DND-41 (cell line): ENCODE data around the gene PDE7B.

Experiments used
- ATAC-seq: fragments of 200-7000 bp; cut with Tn5 transposase; 3 replicates; pipeline ENCODE4 v1.9.1; 2021; ENCODE audit warnings: low read depth; ENCODE audit not compliant: insufficient read depth
- DNase-seq: peaks from one replicate; pipeline ENCODE4 v3.0.0-alpha.2; 2020
- H2AFZ ChIP-seq: 2 replicates; pipeline ENCODE4 v1.6.0; 2012; ENCODE audit warnings: low read depth, low read length
- H3K27ac ChIP-seq: 2 replicates; pipeline ENCODE4 v1.5.1; 2012; ENCODE audit warnings: low read length, inconsistent platforms
- H3K27me3 ChIP-seq: fragments of 200-600 bp; sonication (generic); 2 replicates; pipeline ENCODE4 v1.6.0; 2012; ENCODE audit warnings: low read length, mild to moderate bottlenecking, inconsistent platforms; ENCODE audit not compliant: insufficient read depth, poor library complexity
- H3K36me3 ChIP-seq: 2 replicates; pipeline ENCODE4 v1.5.1; 2012; ENCODE audit warnings: low read length, inconsistent platforms; ENCODE audit not compliant: insufficient read depth
- H3K4me1 ChIP-seq: 2 replicates; pipeline ENCODE4 v1.5.1; 2012; ENCODE audit warnings: mild to moderate bottlenecking, low read length; ENCODE audit not compliant: insufficient read depth
- H3K4me2 ChIP-seq: 2 replicates; pipeline ENCODE4 v1.6.0; 2012; ENCODE audit warnings: mild to moderate bottlenecking, moderate library complexity, low read length, inconsistent platforms; ENCODE audit not compliant: insufficient read depth
- H3K4me3 ChIP-seq, 2 experiments: fragments of 200-600 bp in 1 of 2; shearing (Covaris generic) in 1 of 2; 2 replicates each; pipeline ENCODE4 v1.5.1; 2012 to 2016; ENCODE audit warnings: inconsistent platforms in 2 of 2, low read length in 2 of 2, mild to moderate bottlenecking in 2 of 2, low read depth in 1 of 2, moderate library complexity in 1 of 2
- H3K79me2 ChIP-seq: 2 replicates; pipeline ENCODE4 v1.6.0; 2012; ENCODE audit warnings: low read length, inconsistent platforms; ENCODE audit not compliant: insufficient read depth
- H3K9ac ChIP-seq: 2 replicates; pipeline ENCODE4 v1.6.0; 2012; ENCODE audit warnings: low read depth, mild to moderate bottlenecking, inconsistent platforms, low read length, moderate library complexity
- H3K9me3 ChIP-seq: 2 replicates; pipeline ENCODE4 v1.5.1; 2012; ENCODE audit warnings: low read length, moderate library complexity, mild to moderate bottlenecking, inconsistent platforms; ENCODE audit not compliant: insufficient read depth, severe bottlenecking
- H4K20me1 ChIP-seq: 2 replicates; pipeline ENCODE4 v1.6.0; 2012; ENCODE audit warnings: low read length; ENCODE audit not compliant: insufficient read depth
- EZH2 ChIP-seq: IDR thresholded peaks from 3 replicates; pipeline ENCODE4 v1.6.1; 2012; ENCODE audit warnings: borderline replicate concordance, low read depth, mild to moderate bottlenecking, moderate library complexity, low read length, inconsistent platforms; ENCODE audit not compliant: severe bottlenecking
- TF ChIP-seq, protein P1 (sequence below): IDR thresholded peaks from 2 replicates; pipeline ENCODE4 v1.5.1; 2012; ENCODE audit warnings: borderline replicate concordance, low read length, moderate library complexity, mild to moderate bottlenecking; ENCODE audit not compliant: poor library complexity, severe bottlenecking; ENCODE audit errors: extremely low read depth

The PDE7B gene

DNA sequence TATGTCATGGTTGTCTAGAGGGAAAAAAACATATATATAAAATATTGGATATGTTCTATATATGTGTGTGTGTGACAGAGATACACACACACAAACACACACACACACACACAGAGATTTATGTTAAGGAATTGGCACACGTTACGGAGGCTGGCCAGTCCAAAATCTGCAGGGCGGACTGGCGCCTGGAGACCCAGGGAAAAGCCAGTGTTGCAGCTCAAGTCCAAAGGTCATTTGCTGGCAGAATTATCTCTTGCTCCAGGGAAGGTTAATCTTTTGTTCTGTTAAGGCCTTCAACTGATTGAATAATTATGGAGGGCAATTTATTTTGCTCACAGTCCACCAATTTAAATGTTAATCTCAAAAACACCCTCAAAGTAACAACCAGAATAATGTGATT is 37.5 kb upstream of the PDE7B start:
- Histone ChIP-seq H3K4me3 (no peak overlapping the region), H3K9me3 (no peaks in the 10 kb centered on the region), H3K4me2 (no peak overlapping the region), H3K9ac (no peak overlapping the region), H3K36me3 (no peaks in the 10 kb centered on the region), H2AFZ (no peak overlapping the region), H3K4me1 (no peaks in the 10 kb centered on the region), H3K27me3 (peaks cover 5% of the 10 kb centered on the region), H3K79me2 (no peaks in the 10 kb centered on the region), H4K20me1 (no peaks in the 10 kb centered on the region), H3K27ac (no peak overlapping the region)
- DNase-seq (no peak), ATAC-seq (no peak)
- no peak for TF ChIP-seq EZH2
- TF ChIP-seq, protein P1, sequence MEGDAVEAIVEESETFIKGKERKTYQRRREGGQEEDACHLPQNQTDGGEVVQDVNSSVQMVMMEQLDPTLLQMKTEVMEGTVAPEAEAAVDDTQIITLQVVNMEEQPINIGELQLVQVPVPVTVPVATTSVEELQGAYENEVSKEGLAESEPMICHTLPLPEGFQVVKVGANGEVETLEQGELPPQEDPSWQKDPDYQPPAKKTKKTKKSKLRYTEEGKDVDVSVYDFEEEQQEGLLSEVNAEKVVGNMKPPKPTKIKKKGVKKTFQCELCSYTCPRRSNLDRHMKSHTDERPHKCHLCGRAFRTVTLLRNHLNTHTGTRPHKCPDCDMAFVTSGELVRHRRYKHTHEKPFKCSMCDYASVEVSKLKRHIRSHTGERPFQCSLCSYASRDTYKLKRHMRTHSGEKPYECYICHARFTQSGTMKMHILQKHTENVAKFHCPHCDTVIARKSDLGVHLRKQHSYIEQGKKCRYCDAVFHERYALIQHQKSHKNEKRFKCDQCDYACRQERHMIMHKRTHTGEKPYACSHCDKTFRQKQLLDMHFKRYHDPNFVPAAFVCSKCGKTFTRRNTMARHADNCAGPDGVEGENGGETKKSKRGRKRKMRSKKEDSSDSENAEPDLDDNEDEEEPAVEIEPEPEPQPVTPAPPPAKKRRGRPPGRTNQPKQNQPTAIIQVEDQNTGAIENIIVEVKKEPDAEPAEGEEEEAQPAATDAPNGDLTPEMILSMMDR = no peak

DNA sequence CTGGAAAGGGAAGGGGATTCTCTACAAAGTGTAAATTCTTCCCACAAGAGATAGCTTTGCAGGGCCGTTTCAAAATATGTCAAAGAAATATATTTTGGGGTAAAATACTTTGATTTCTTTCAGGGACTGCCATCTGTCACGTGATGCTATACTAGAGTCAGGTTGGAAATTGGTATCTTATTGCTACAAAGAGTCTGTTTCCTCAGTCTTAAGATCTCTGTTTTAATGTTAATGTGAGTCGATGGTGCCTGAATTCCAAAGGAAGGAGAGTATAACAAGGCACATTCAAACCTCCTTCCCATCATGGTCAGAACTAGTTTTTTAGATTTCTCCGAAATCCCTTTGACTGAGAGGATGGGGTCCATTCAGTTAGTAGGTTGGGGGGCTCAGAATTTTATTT is 36.3 kb upstream of the PDE7B start:
- Histone ChIP-seq H4K20me1 (no peaks in the 10 kb centered on the region), H3K4me3 (no peak overlapping the region), H3K9ac (no peak overlapping the region), H3K79me2 (no peaks in the 10 kb centered on the region), H3K36me3 (no peaks in the 10 kb centered on the region), H3K9me3 (no peaks in the 10 kb centered on the region), H3K27me3 (peaks cover 3% of the 10 kb centered on the region), H3K4me2 (no peak overlapping the region), H2AFZ (no peak overlapping the region), H3K27ac (no peak overlapping the region), H3K4me1 (no peaks in the 10 kb centered on the region)
- TF ChIP-seq EZH2 = no peak
- TF ChIP-seq, protein P1 = no peak
- DNase-seq (no peak), ATAC-seq (no peak)

DNA sequence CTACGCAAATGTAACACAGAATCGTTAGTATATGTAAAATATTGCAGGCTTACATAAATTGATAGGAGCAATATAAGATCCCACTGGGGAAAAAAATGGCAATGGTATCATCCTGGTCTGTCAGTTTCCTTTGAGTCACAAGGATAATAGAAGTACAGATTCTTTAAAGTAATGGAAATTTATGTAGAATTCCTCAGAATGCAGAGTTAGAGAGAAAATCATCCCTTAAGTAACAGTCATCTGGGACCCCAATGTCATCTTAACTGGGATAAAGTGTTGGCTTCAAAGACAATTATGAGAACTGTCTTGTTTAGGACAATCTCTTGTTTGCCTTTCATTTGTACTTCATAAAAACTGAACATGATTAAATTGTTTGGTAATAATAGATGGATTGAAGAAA is 34.5 kb upstream of the PDE7B start:
- Histone ChIP-seq H4K20me1 (no peaks in the 10 kb centered on the region), H3K9me3 (no peaks in the 10 kb centered on the region), H3K9ac (no peak overlapping the region), H3K4me1 (no peaks in the 10 kb centered on the region), H3K4me3 (no peak overlapping the region), H3K4me2 (no peak overlapping the region), H3K27me3 (peaks cover 3% of the 10 kb centered on the region), H3K79me2 (no peaks in the 10 kb centered on the region), H3K27ac (no peak overlapping the region), H2AFZ (no peak overlapping the region), H3K36me3 (no peaks in the 10 kb centered on the region)
- DNase-seq (no peak), ATAC-seq (no peak)
- TF ChIP-seq, protein P1 = no peak
- no peak for TF ChIP-seq EZH2

- Histone ChIP-seq H3K4me1 (no peaks in the 10 kb centered on the region), H3K4me2 (no peak overlapping the region), H3K9me3 (no peaks in the 10 kb centered on the region), H3K79me2 (no peaks in the 10 kb centered on the region), H3K36me3 (no peaks in the 10 kb centered on the region), H2AFZ (no peak overlapping the region), H4K20me1 (no peaks in the 10 kb centered on the region), H3K4me3 (no peak overlapping the region), H3K9ac (no peak overlapping the region), H3K27ac (no peak overlapping the region), H3K27me3 (peaks cover 7% of the 10 kb centered on the region)
- ATAC-seq (no peak), DNase-seq (no peak)
- TF ChIP-seq, protein P1 = no peak
- no peak for TF ChIP-seq EZH2
These were observed 31.8 kb upstream of the PDE7B start for GRCh38 chr6:135819665-135820064.
